Duodenal mucosa (tissue), 2 donors: ENCODE data around the gene BORCS5.
A peak's percentile ranks its signal among the peaks of the same experiment; 100 is the strongest.

Source experiments
- H3K27ac ChIP-seq: one replicate; pipeline ENCODE4 v1.7.0; 2013; ENCODE audit warnings: low read depth, low read length
- H3K27me3 ChIP-seq, 2 donors: one replicate each; pipeline ENCODE4 v1.7.0; 2013; ENCODE audit warnings: low read length in 2 of 2, control low read depth in 1 of 2; ENCODE audit not compliant: insufficient read depth in 2 of 2, control insufficient read depth in 1 of 2
- H3K36me3 ChIP-seq, 2 donors: one replicate each; pipeline ENCODE4 v1.7.0; 2013; ENCODE audit warnings: low read length in 2 of 2, control low read depth in 1 of 2; ENCODE audit not compliant: insufficient read depth in 2 of 2, control insufficient read depth in 1 of 2
- H3K4me1 ChIP-seq, 2 donors: one replicate each; pipeline ENCODE4 v1.7.0; 2013; ENCODE audit warnings: low read length in 2 of 2, control low read depth in 1 of 2; ENCODE audit not compliant: insufficient read depth in 2 of 2, control insufficient read depth in 1 of 2
- H3K4me3 ChIP-seq, 2 donors: one replicate each; pipeline ENCODE4 v1.7.0; 2013; ENCODE audit warnings: low read length in 2 of 2, low read depth in 1 of 2
- H3K9ac ChIP-seq, 2 donors: one replicate each; pipeline ENCODE4 v1.7.0; 2013; ENCODE audit warnings: low read length in 2 of 2, low read depth in 1 of 2
- H3K9me3 ChIP-seq, 2 donors: one replicate each; pipeline ENCODE4 v1.7.0; 2013; ENCODE audit warnings: low read length in 2 of 2, control low read depth in 1 of 2; ENCODE audit not compliant: control insufficient read depth in 1 of 2

The BORCS5 gene

GRCh38 chr12:12367482-12367998, 10.7 kb downstream of the BORCS5 start:
- H3K36me3 ChIP-seq: peaks cover 0 to 6% of the 10 kb centered on the region in 2 donors
- no peaks in the 10 kb centered on the region for H3K9me3 ChIP-seq
- H3K27ac ChIP-seq: no peak overlapping the region
- no peak overlapping the region for H3K9ac ChIP-seq
- H3K4me1 ChIP-seq: no peaks in the 10 kb centered on the region
- H3K4me3 ChIP-seq: no peak overlapping the region
- no peaks in the 10 kb centered on the region for H3K27me3 ChIP-seq

- no peaks in the 10 kb centered on the region for H3K27me3 ChIP-seq
- H3K4me3 ChIP-seq: no peak overlapping the region
- H3K9ac ChIP-seq: no peak overlapping the region
- H3K27ac ChIP-seq: no peak overlapping the region
- peaks cover 0 to 11% of the 10 kb centered on the region in 2 donors for H3K4me1 ChIP-seq
- no peaks in the 10 kb centered on the region for H3K9me3 ChIP-seq
- no peaks in the 10 kb centered on the region for H3K36me3 ChIP-seq
Measured at GRCh38 chr12:12372946-12373722, 16.3 kb downstream of the BORCS5 start.

- no peaks in the 10 kb centered on the region for H3K36me3 ChIP-seq
- no peaks in the 10 kb centered on the region for H3K9me3 ChIP-seq
- no peaks in the 10 kb centered on the region for H3K27me3 ChIP-seq
- H3K27ac ChIP-seq: no peak overlapping the region
- H3K4me1 ChIP-seq: peaks cover 3 to 23% of the 10 kb centered on the region in 2 donors
- no peak overlapping the region for H3K4me3 ChIP-seq
- peak overlapping the region in 1 of 2 donors; percentile 33 for H3K9ac ChIP-seq
Measured at GRCh38 chr12:12376646-12377448, 20.0 kb downstream of the BORCS5 start.

GRCh38 chr12:12378616-12379015, 21.7 kb downstream of the BORCS5 start:
- Histone ChIP-seq H3K9me3 (no peaks in the 10 kb centered on the region), H3K9ac (no peak overlapping the region), H3K36me3 (no peaks in the 10 kb centered on the region), H3K4me1 (peaks cover 3 to 14% of the 10 kb centered on the region in 2 donors), H3K4me3 (no peak overlapping the region), H3K27me3 (no peaks in the 10 kb centered on the region), H3K27ac (no peak overlapping the region)

- H3K4me1 ChIP-seq: peaks cover 13 to 24% of the 10 kb centered on the region in 2 donors
- H3K27ac ChIP-seq: no peak overlapping the region
- no peaks in the 10 kb centered on the region for H3K9me3 ChIP-seq
- no peaks in the 10 kb centered on the region for H3K27me3 ChIP-seq
- no peaks in the 10 kb centered on the region for H3K36me3 ChIP-seq
- no peak overlapping the region for H3K9ac ChIP-seq
- H3K4me3 ChIP-seq: no peak overlapping the region
Measured at GRCh38 chr12:12379831-12380730, 23.2 kb downstream of the BORCS5 start.

GRCh38 chr12:12380949-12381593, 24.2 kb downstream of the BORCS5 start:
- Histone ChIP-seq H3K4me3 (no peak overlapping the region), H3K4me1 (peaks cover 16 to 33% of the 10 kb centered on the region in 2 donors), H3K9me3 (no peaks in the 10 kb centered on the region), H3K27me3 (no peaks in the 10 kb centered on the region), H3K27ac (no peak overlapping the region), H3K9ac (no peak overlapping the region), H3K36me3 (no peaks in the 10 kb centered on the region)

GRCh38 chr12:12381982-12382381, 25.1 kb downstream of the BORCS5 start:
- no peak overlapping the region for H3K27ac ChIP-seq
- no peaks in the 10 kb centered on the region for H3K36me3 ChIP-seq
- no peak overlapping the region for H3K9ac ChIP-seq
- H3K4me1 ChIP-seq: peaks cover 16 to 35% of the 10 kb centered on the region in 2 donors
- no peaks in the 10 kb centered on the region for H3K27me3 ChIP-seq
- no peaks in the 10 kb centered on the region for H3K9me3 ChIP-seq
- H3K4me3 ChIP-seq: no peak overlapping the region

GRCh38 chr12:12384571-12385340, 27.9 kb downstream of the BORCS5 start:
- Histone ChIP-seq H3K27ac (peak overlapping the region; percentile 35), H3K4me1 (peaks cover 15 to 36% of the 10 kb centered on the region in 2 donors), H3K27me3 (no peaks in the 10 kb centered on the region), H3K9ac (peak overlapping the region; percentile 26 to 51), H3K36me3 (no peaks in the 10 kb centered on the region), H3K4me3 (peak overlapping the region in 1 of 2 donors; percentile 12), H3K9me3 (no peaks in the 10 kb centered on the region)

- Histone ChIP-seq H3K27ac (no peak overlapping the region), H3K9me3 (no peaks in the 10 kb centered on the region), H3K4me1 (peaks cover 13 to 28% of the 10 kb centered on the region in 2 donors), H3K9ac (no peak overlapping the region), H3K36me3 (no peaks in the 10 kb centered on the region), H3K27me3 (no peaks in the 10 kb centered on the region), H3K4me3 (no peak overlapping the region)
Measured at GRCh38 chr12:12387501-12387900, 30.6 kb downstream of the BORCS5 start.
